GM12865 (cell line): Measurements from ENCODE around the gene GLRX5.
"Not testable (repeated sequence)": the region's sequence is repeated elsewhere in the genome, so short reads cannot be mapped to it uniquely, and the experiment has no call there.

Experiments
- DNase-seq: peaks from one replicate; pipeline ENCODE4 v3.0.0; 2010; ENCODE audit warnings: low read depth
- H3K4me3 ChIP-seq: 2 replicates; pipeline ENCODE4 v1.5.1; 2011; ENCODE audit warnings: mild to moderate bottlenecking, low read depth, low read length, control low read depth
- TF ChIP-seq, protein P1 (sequence below): IDR thresholded peaks from 2 replicates; pipeline ENCODE4 v1.5.1; 2011; ENCODE audit warnings: low read length, control low read depth, low read depth, inconsistent platforms; ENCODE audit not compliant: insufficient read depth; ENCODE audit errors: missing control alignments

Gene GLRX5

DNA sequence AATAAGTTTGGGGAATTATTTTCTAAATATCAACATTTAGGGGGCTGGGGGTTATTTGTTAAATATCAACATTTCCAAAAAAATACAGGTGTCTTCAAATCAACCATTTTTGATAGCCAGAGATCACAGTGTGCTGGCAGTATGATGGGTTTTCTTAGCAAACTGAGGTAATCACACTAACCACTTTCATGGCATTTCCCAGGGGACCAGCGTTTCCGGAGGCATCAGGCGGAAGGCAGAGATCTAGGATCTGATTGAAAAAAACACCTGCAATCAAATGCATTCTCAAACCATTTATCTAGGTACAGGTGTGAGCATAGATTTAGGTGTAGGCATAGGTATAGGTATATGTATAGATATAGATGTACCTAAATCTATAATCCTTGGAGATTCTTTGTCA lies 34.6 kb downstream of the GLRX5 start:
- H3K4me3 ChIP-seq, result no peak overlapping the region
- TF ChIP-seq, protein P1, sequence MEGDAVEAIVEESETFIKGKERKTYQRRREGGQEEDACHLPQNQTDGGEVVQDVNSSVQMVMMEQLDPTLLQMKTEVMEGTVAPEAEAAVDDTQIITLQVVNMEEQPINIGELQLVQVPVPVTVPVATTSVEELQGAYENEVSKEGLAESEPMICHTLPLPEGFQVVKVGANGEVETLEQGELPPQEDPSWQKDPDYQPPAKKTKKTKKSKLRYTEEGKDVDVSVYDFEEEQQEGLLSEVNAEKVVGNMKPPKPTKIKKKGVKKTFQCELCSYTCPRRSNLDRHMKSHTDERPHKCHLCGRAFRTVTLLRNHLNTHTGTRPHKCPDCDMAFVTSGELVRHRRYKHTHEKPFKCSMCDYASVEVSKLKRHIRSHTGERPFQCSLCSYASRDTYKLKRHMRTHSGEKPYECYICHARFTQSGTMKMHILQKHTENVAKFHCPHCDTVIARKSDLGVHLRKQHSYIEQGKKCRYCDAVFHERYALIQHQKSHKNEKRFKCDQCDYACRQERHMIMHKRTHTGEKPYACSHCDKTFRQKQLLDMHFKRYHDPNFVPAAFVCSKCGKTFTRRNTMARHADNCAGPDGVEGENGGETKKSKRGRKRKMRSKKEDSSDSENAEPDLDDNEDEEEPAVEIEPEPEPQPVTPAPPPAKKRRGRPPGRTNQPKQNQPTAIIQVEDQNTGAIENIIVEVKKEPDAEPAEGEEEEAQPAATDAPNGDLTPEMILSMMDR, result no peak
- no peak for DNase-seq

DNA sequence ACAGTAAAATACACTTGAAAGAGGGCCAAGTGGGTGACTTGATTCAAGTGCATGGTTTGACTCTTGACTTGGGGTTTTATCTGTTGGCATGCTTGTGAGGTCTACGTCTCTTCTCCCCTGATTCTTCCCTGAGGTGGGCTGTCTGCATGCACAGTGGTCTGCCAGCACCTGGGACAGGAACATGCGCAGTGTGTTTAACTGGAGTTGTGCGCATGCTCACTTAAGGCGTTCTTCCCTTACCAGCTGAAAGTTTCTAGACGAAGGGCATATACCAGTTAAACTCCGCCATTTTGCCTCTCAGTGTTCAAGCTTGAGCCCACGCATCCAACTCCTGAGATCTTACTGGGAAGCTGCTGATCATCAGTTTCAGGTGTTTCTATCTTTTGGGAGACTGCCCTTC lies 38.5 kb downstream of the GLRX5 start:
- DNase-seq, result no peak
- TF ChIP-seq, protein P1, result no peak
- H3K4me3 ChIP-seq, result no peak overlapping the region

DNA sequence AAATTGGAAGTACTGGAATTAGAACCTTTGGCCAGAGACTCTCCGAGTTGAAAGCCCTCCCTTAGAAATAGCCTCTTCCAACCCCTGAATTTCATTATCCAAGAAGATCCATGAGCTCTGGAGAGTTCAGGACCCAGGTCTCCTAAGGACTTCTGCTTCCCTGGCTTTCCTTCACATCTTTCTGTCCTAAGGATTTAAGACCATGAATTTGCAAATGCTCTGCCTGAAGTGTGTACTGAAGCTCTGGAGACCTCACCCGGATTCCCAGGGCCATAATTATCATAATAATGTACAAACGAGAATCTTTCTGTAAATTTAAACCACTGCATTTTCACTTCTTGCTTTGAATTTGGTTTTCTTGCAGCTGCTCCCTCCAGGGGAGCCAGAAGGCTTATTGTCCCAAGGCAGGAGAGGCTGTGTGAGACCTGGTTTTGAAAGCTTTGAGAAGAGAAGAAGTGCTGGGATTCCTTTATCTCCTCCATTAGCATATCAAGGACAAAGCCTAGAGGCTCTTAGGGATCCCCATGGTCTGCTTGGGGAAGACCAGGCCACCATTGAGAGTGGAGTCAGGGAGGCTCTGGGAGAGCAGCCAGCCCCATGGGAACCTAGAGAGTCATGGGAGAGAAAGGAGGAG lies 41.1 kb downstream of the GLRX5 start:
- TF ChIP-seq, protein P1, result no peak
- peak; percentile 21 for DNase-seq
- H3K4me3 ChIP-seq, result no peak overlapping the region

DNA sequence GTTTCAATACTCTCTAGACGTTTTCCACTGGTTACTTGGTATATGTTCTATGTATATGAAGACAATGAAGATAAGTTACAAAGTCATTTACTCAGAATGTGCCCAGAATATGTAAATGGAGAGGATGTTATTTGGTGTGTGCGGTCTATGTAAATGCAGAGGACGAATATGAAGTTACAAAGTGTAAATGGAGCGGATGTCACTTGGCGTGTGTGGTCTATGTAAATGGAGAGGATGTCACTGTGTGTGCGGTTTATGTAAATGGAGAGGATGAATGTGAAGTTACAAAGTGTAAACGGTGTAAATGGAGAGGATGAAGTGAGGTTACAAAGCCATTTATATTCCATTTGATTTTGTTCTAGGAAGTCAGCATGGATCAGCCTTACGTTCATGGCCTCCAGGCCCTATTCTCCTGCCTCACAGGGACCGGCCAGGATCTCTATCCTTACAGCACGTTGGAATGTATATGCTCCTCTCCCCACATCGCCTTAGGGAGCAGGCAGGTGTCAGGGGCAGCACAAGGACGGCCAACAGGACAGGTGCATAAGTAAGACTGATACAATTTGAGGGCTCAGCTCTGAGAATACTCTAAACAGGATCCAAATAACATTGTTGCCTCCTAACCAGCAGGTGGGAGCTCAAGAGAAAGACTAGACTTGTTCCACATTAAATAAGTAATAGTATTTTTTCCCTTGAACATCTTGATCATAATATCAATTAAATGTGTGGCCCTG lies 42.4 kb downstream of the GLRX5 start:
- H3K4me3 ChIP-seq, result no peak overlapping the region
- peak; percentile 92 for DNase-seq
- TF ChIP-seq, protein P1, result no peak

DNA sequence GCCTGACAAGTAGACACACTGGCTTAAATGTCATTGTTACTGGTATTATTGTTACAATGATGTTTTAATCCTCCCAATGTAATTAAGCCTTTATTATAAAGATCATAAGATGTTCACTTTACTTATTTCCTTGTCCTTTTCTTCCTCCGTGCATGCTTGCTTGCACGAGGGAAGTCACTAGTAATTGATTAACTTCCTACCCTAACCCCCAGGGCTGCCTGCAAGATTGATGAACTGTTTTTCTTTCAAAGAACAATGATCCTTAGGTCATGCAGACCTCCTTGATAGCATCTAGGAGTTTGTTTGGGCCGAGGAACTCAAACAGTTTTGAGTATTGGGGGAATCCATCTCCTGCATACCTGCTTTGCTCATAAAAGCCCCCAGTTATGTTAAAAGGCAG lies 43.0 kb downstream of the GLRX5 start:
- H3K4me3 ChIP-seq, result no peak overlapping the region
- DNase-seq, result no peak
- TF ChIP-seq, protein P1, result no peak

DNA sequence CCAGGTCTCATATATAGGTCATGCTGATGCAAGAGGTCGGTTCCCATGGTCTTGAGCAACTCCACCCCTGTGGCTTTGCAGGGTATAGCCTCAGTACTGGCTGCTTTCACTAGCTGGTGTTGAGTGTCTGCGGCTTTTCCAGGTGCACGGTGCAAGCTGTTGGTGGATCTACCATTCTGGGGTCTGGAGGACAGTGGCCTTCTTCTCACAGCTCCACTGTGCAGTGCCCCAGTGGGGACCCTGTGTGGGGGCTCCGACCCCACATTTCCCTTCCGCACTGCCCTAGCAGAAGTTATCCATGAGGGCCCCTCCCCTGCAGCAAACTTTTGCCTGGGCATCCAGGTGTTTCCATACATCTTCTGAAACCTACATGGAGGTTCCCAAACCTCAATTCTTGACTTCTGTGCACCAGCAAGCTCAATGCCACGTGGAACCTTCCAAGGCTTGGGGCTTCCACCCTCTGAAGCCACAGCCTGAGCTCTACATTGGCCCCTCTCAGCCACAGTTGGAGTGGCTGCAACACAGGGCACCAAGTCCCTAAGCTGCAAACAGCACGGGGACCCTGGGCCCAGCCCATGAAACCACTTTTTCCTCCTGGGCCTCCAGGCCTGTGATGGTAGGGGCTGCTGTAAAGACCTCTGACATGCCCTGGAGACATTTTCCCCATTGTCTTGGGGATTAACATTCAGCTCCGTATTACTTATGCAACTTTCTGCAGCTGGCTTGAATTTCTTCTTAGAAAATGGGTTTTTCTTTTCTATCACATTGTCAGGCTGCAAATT lies 49.2 kb downstream of the GLRX5 start:
- not testable (repeated sequence) for DNase-seq, H3K4me3 ChIP-seq

DNA sequence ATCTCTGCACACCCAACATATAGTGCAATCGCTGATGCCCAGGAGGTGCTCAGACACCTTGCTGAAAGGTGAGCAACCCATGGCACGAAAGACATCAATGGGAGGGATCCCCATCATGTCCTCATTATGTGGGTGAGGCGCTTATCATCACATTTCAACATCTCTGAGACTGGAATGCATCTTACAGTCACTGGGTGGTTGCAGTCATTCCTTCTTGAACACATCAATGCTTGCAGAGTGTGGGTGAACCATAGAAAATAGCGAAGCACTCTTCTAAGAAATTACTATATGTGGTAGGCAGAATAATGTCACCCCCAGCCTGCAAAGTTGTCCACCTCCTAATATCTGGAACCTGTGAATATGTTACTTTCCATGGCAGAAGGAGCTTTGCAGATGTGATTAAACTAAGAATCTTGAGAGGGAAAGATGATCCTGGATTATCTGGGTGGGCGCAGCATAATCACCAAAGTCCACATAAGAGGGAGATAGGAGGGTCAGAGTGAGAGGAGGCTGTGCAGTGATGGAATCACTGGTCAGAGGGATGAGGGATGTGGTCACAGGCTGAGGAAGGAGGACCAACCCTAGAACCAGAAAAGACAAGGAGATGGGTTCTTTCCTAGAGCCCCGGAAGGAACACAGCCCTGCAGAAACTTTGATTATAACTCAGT lies 51.2 kb downstream of the GLRX5 start:
- TF ChIP-seq, protein P1, result no peak
- no peak overlapping the region for H3K4me3 ChIP-seq
- no peak for DNase-seq

DNA sequence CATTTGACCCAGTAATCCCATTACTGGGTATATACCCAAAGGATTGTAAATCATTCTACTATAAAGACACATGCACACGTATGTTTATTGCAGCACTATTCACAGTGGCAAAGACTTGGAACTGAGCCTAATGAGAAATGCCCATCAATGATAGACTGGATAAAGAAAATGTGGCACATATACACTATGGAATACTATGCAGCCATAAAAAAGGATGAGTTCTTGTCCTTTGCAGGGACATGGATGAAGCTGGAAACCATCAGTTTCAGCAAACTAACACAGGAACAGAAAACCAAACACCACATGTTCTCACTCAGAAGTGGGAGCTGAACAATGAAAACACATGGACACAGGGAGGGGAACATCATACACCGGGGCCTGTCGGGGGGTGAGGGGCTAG lies 56.3 kb downstream of the GLRX5 start:
- not testable (repeated sequence) for DNase-seq, H3K4me3 ChIP-seq
